ENCODE results near the gene EIPR1.

The EIPR1 gene

GRCh38 chr2:3145471-3146021, 232.1 kb downstream of the EIPR1 start:
- no peaks in the 10 kb centered on the region for H3K36me3 ChIP-seq
- no peaks in the 10 kb centered on the region for H3K27me3 ChIP-seq
- no peak overlapping the region for H3K4me3 ChIP-seq (ENCODE audit: low read depth in 1 of 2, low read length in 1 of 2)
- H3K27ac ChIP-seq: no peak overlapping the region
- no peaks in the 10 kb centered on the region for H3K9me3 ChIP-seq
- no peak for TF ChIP-seq CTCF (IDR thresholded peaks at IDR 0.05)
- no peaks in the 10 kb centered on the region for H3K4me1 ChIP-seq (ENCODE audit: control insufficient read depth in 1 of 2, insufficient read depth in 1 of 2, low read depth in 1 of 2, low read length in 1 of 2)

GRCh38 chr2:3144856-3145255, 232.8 kb downstream of the EIPR1 start:
- Histone ChIP-seq H3K4me3 (ENCODE audit: low read depth in 1 of 2, low read length in 1 of 2) (no peak overlapping the region), H3K27me3 (no peaks in the 10 kb centered on the region), H3K36me3 (no peaks in the 10 kb centered on the region), H3K9me3 (no peaks in the 10 kb centered on the region), H3K4me1 (ENCODE audit: control insufficient read depth in 1 of 2, insufficient read depth in 1 of 2, low read depth in 1 of 2, low read length in 1 of 2) (no peaks in the 10 kb centered on the region), H3K27ac (no peak overlapping the region)
- TF ChIP-seq CTCF (IDR thresholded peaks at IDR 0.05): no peak

GRCh38 chr2:3143602-3144001, 234.0 kb downstream of the EIPR1 start:
- Histone ChIP-seq H3K36me3 (no peaks in the 10 kb centered on the region), H3K27me3 (no peaks in the 10 kb centered on the region), H3K4me3 (ENCODE audit: low read depth in 1 of 2, low read length in 1 of 2) (no peak overlapping the region), H3K9me3 (no peaks in the 10 kb centered on the region), H3K4me1 (ENCODE audit: control insufficient read depth in 1 of 2, insufficient read depth in 1 of 2, low read depth in 1 of 2, low read length in 1 of 2) (no peaks in the 10 kb centered on the region), H3K27ac (no peak overlapping the region)
- TF ChIP-seq CTCF (IDR thresholded peaks at IDR 0.05): no peak

- Histone ChIP-seq H3K4me1 (ENCODE audit: control insufficient read depth in 1 of 2, insufficient read depth in 1 of 2, low read depth in 1 of 2, low read length in 1 of 2) (no peaks in the 10 kb centered on the region), H3K36me3 (no peaks in the 10 kb centered on the region), H3K4me3 (ENCODE audit: low read depth in 1 of 2, low read length in 1 of 2) (no peak overlapping the region), H3K27ac (no peak overlapping the region), H3K9me3 (no peaks in the 10 kb centered on the region), H3K27me3 (no peaks in the 10 kb centered on the region)
- TF ChIP-seq CTCF (IDR thresholded peaks at IDR 0.05): no peak
Observed at GRCh38 chr2:3142961-3143571, 234.6 kb downstream of the EIPR1 start.

GRCh38 chr2:3142210-3142609, 235.4 kb downstream of the EIPR1 start:
- Histone ChIP-seq H3K27me3 (no peaks in the 10 kb centered on the region), H3K27ac (no peak overlapping the region), H3K36me3 (no peaks in the 10 kb centered on the region), H3K4me1 (ENCODE audit: control insufficient read depth in 1 of 2, insufficient read depth in 1 of 2, low read depth in 1 of 2, low read length in 1 of 2) (no peaks in the 10 kb centered on the region), H3K4me3 (ENCODE audit: low read depth in 1 of 2, low read length in 1 of 2) (no peak overlapping the region), H3K9me3 (no peaks in the 10 kb centered on the region)
- TF ChIP-seq CTCF (IDR thresholded peaks at IDR 0.05): no peak
